ENCODE data around the gene CEP83.

Gene CEP83

DNA sequence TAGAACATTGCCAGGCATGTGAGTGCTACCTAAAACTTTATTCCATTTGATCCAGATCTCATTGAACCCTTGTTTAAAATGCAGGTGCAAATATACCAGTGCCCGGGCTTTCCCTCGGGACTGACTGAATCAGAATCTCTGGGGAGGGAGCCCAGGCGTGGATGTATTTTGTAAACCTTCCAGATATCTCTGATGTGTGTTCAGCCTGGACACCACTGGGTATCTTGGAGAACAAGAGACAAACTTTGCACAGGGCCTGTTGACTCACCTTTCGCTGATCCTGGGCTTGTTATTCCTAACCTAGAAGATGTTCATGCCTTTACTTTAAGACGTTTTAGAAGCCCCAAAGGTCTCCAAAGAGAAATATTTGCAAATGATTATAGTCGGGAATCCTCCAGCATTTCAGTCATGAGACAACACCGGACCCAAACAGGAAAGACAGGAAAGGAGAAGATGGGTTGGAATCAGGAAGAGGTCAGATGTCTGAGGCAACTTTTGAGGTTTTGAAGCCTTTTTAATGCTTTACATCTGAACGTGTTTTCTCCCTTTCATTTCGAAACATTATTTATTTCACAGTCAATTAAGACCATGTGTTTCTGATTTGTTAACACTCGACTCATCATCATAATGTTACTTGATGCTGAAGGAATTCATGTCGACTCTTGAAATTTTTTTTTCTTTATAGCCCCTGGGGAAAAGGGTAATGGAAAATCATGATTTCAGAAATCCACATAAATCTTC lies 192.7 kb downstream of the CEP83 start:
- DNase-seq (ENCODE audit: low read depth) = peak; percentile 95

DNA sequence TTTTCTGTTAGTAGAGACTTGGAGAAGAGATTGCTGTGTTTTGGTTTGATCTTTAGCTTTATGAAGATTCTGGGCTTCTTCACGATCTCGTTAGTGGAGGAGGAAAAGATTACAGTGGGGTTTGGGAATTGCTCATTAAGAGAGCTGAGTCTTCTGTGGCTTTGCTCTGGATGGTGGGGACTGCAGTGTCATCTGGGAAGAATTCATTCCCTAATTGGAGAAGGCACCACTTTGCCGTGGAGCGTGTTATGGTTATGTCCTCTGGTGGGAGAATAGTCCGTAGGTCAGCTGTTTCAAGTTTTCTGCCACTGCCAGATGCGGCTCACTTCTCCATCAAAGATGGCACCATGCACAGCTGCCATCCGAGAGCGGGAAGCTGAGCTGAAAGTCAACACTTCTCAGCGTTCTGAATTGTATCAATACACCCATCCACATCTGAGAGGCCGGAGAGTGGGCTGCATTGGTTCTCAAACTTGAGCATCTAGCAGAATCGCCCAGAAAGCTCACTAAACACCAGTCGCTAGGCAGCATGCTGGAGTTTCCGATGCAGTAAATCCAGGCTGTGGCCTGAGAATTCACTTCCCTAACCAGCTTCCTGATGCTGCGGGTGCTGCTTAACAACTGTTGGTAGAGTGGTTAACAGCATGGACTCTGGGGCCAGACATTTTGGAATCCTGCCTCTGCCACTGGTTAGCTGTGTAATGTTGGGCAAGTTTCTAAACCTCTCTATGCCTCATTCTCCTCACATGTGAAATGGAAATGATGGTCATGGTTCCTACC lies 193.5 kb downstream of the CEP83 start:
- DNase-seq (ENCODE audit: low read depth) = peak; percentile 93

DNA sequence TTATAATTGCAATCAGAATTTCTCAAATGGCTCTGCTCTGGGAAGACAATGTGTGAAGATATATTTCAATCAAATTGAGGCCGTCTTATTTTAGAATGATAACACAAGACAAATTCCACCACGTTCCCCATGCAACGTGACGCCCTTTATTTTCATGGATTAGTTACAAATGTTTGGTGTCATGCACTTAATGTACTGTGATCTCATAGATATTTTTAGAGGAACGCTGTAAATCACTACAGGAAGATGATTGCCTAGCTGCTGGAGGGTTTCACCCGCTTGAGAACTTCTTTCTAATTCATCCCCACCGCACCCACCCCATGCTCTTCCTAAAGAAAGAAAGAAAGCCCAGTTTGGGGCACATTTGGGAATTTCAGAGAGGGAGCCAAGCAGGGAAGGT lies 194.1 kb downstream of the CEP83 start:
- DNase-seq (ENCODE audit: low read depth) = peak; percentile 77

DNA sequence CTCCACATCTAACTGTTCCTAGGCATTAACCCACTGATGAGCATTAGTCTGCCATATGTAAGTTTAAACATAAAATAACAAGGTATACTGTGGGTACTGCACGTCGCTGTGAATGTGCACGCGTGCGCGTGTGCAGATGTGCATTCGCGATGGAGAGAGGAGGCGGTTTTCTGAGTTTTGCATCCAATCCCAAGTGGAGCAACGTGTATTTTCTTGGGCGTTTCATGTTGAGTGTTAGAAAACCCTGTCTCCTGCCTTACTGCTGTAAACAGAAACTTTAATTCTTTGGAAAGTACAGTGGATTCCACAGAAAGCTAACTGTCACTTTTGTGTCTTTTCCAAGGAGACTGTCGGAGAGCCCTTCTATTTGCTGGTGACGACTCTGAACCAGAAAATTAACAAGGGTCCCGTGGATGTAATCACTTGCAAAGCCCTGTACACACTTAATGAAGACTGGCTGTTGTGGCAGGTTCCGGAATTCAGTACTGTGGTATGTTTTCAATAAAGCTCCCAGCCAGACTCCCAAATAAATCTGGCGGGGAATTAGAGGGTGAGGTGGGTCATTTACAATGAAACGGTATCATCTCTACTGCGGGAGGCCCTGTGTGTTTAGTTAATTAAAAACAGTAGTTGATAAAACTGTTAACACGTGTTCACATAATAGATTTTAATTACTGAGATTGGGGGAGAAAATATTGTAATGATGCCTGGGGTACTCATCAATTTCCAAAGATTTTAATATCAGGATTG lies 194.8 kb downstream of the CEP83 start:
- DNase-seq (ENCODE audit: low read depth) = no peak

DNA sequence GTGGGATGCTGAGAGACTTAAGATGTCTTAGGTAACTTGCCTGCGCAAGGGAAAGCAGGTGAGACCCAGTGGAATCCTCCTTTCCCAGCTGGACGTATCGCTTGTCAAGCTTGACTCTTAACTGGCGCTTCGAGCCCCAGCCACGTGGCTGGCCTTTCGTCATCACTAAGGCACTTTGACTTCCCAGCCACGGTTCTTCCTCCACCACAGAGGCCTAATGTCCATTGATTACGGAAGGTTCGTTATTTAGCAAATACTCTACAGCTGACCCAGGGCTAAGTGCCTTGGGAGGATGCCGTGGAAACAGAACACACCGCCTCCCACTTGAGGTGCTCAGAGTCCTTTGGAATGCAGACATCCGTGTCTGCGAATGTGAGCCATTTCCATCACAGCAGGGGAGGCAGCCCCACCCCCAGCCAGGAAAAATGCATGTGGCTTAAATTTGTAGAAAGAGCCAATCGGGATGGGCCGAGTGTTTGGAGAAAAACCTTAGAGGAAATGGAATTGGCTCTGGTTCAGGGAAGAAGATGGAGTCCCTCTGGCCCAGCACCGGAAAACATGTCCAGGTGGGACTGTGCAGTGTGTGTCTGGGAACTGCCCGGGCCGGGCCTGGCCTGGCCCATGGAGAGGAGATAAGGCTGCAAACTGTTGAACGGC lies 195.6 kb downstream of the CEP83 start:
- peak; percentile 89 for DNase-seq (ENCODE audit: low read depth)

DNA sequence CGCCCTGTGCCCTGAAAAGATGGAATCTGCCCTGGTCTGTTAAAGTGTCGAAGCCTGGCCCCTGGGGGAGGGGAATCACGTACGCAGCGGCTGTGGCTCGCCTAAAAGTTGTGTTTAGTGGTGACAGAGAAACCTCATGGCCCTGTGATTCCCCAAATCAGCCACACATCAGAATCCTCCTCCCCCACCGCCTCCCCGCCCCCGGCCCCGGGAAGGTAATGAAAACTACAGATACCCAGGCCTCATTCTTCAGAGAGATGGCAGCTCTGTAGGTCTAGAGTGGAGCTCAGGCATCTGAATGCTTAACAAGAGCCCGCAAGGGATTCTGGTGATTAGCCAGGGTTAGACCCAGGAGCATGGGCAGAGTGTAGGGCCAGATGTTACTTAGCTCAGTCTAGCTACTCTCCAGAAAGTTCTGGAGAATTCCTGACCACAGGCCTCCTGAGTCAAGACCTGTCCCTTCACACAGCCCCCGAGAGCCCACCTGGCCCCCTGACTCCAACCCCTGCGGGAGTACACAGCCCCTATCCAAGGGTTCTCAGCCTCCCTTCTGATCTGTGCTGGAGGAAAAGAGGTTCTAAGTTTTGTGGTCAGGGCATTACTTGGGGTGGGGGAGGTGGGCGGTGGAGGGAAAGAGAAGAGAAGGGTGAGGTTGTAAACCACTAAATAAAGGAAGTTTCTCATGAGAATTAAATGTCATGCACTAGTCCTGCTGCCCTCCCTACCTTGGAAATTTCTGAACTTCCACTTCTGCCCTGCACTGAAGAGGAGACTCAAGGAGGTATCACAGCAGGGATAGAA lies 196.5 kb downstream of the CEP83 start:
- peak; percentile 20 for DNase-seq (ENCODE audit: low read depth)

DNA sequence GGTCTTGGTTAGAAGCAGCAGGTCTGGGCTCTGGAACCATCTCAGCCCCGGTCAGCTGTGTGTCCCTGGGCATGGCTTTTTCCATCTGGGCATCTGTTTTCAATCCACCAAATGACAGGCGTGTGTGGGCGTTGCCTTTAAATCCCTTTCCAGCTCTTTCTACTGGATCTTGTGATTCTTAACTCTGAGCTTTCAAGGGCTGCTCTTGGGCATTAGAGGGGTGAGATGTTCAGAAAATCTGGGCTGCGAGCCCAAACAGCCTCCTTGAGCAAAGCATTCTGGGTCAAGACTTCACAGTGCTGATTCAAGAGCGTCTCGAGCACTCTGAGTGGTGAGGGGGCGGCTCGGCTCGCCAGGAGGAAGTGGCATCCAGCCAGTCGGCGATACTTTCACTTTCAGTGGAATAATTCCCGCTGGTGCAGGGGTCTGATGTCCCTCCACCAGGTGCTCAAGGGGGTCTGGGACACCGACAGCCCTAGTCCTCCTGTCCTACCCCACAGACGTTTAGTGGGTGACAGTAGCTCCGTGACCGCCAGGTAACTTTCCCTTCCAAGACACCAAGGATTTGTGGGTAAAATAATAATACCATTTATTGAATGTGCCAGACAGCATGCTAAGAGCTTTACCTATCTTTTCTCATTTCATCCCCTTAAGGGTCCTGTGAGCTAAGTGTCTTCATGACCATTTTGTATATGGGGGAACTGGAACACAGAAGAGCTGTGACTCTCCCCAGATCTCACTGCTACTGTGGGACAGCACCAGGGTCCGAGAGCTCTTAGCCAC lies 197.2 kb downstream of the CEP83 start:
- peak; percentile 96 for DNase-seq (ENCODE audit: low read depth)

DNA sequence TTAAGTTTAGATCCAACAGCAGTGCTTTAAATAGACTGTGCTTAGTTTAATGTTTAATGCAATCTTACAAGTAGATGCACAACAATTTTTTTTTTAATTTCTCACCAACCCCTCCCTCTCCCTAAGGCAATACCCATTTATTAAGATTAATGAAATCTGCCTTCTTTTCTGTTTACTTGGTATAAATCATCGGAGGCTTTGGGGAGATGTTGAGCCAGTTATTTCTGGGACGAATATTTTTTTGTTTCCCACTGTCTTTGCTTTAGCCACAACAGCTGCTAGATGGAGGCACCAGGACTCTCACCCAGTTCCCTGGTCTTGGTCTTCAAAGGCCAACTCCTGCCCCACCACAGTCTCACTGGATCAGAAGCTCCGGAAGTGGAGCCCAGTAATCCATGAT lies 197.9 kb downstream of the CEP83 start:
- no peak for DNase-seq (ENCODE audit: low read depth)

DNA sequence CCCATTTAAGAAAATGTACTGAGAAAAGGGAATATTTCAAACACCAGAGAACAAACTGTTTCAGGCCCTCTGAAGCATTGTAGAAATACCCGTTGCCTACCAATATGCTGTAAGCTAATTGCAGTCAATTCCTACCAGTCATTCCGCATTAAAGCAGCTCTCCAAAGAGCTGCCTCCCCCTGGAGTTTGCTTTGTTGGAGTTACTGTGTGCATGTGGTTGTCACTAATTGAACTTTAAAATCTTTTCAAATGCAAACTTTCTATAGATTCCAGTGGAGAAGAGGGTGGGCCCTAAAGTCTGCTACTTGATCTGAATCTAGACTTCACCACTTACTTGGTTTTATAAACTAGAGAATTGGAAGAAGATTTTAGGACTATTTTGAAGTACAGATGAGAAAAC lies 198.5 kb downstream of the CEP83 start:
- DNase-seq (ENCODE audit: low read depth) = no peak

DNA sequence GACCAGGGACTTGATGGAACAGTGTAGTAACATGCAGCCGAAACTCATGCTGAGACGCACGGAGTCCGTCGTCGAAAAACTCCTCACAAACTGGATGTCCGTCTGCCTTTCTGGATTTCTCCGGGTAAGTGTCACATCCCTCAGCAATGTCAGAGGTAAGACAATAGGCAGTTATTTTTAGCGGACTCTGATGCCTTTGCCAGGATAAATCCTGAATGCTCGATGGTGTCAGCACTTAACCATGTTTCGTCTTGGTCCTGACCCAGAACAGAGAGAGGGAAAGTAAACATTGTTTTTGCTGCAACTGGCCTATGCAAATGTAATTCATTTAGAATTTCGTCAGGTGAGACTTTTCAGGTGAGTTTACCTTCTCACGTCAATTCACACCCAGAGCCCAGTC lies 198.9 kb downstream of the CEP83 start:
- no peak for DNase-seq (ENCODE audit: low read depth)

DNA sequence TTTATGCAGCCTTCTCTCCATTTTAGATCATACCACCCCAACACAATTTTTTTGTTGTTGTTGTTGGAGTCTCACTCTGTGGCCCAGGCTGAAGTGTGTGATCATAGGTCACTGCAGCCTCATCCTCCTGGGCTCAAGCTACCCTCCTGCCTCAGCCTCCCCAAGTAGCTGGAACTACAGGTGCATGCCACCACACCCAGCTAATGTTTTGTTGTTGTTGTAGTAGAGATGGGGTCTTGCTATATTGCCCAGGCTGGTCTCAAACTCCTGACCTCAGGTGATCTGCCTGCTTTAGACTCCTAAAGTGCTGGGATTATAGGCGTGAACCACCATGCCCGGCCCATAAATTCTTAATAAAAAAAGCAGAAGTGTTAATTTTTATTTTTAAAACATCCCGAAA lies 199.7 kb downstream of the CEP83 start:
- no peak for DNase-seq (ENCODE audit: low read depth)

DNA sequence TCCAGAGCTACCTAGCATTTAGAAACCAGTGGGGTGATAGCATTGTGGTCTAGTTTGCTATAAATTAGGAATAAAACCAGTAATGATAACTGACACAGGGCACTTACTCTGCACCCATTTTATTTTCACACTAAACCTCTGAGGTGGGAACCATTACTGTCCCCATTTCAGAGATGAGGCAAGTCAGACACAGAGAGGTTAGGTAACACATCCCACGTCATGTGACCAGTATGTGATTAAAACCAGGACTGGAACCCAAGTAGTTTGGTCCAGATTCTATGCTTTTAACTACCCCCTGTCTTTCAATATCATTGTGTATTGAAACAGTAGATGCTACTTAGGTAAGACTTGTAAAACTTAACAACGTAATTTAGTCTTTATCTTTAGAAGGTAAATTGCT lies 201.1 kb downstream of the CEP83 start:
- DNase-seq (ENCODE audit: low read depth) = no peak

All from EH (cell line).